H54 (cell line): ENCODE results near the gene PPARG.

Experiments
- DNase-seq: peaks from one replicate; pipeline ENCODE4 v3.0.0; 2011; ENCODE audit warnings: low spot score, mixed read lengths; ENCODE audit not compliant: insufficient read length
- FAIRE-seq: peaks from 3 replicates; lab custom pipeline; 2011; peaks lifted over from hg19 to GRCh38; lab: Jason Lieb, UNC
- POLR2A ChIP-seq: IDR thresholded peaks from 2 replicates; pipeline ENCODE4 v1.6.1; 2011; ENCODE audit warnings: low read depth, mild to moderate bottlenecking, low read length

PPARG gene

GRCh38 chr3:12351145-12351544 lies 62.3 kb downstream of the PPARG start:
- no peak for DNase-seq

GRCh38 chr3:12352253-12352652 lies 63.4 kb downstream of the PPARG start:
- TF ChIP-seq POLR2A: no peak
- peak; percentile 92 for FAIRE-seq

More at GRCh38 chr3:12351145-12351544, 62.3 kb downstream of the PPARG start:
- TF ChIP-seq POLR2A: no peak
- FAIRE-seq: no peak

GRCh38 chr3:12352755-12353154 lies 63.9 kb downstream of the PPARG start:
- TF ChIP-seq POLR2A: no peak
- FAIRE-seq: no peak
- DNase-seq: no peak

More at GRCh38 chr3:12352253-12352652, 63.4 kb downstream of the PPARG start:
- no peak for DNase-seq

- no peak for TF ChIP-seq POLR2A
- DNase-seq (no peak), FAIRE-seq (peak; percentile 78)
Measured at GRCh38 chr3:12353796-12354525, 65.1 kb downstream of the PPARG start.

GRCh38 chr3:12356175-12356574 lies 67.3 kb downstream of the PPARG start:
- DNase-seq: no peak
- FAIRE-seq: no peak
- TF ChIP-seq POLR2A: no peak

GRCh38 chr3:12356996-12357395 lies 68.1 kb downstream of the PPARG start:
- TF ChIP-seq POLR2A: no peak
- FAIRE-seq (peak; percentile 48), DNase-seq (no peak)

- DNase-seq (no peak), FAIRE-seq (peak; percentile 15)
- no peak for TF ChIP-seq POLR2A
Measured at GRCh38 chr3:12357456-12357855, 68.6 kb downstream of the PPARG start.

GRCh38 chr3:12363397-12364195 lies 74.7 kb downstream of the PPARG start:
- no peak for TF ChIP-seq POLR2A
- DNase-seq (no peak), FAIRE-seq (peak; percentile 69)

- FAIRE-seq: peak; percentile 57
- DNase-seq: no peak
- no peak for TF ChIP-seq POLR2A
Measured at GRCh38 chr3:12367346-12367745, 78.5 kb downstream of the PPARG start.

GRCh38 chr3:12369029-12369428 lies 80.2 kb downstream of the PPARG start:
- FAIRE-seq (no peak), DNase-seq (no peak)
- TF ChIP-seq POLR2A: no peak

GRCh38 chr3:12369598-12369997 lies 80.7 kb downstream of the PPARG start:
- no peak for DNase-seq
- no peak for TF ChIP-seq POLR2A
- peak; percentile 61 for FAIRE-seq

- TF ChIP-seq POLR2A: no peak
- peak; percentile 15 for FAIRE-seq
- no peak for DNase-seq
Measured at GRCh38 chr3:12370758-12371157, 81.9 kb downstream of the PPARG start.

GRCh38 chr3:12371525-12372140 lies 82.8 kb downstream of the PPARG start:
- TF ChIP-seq POLR2A: no peak
- FAIRE-seq: peak; percentile 20
- no peak for DNase-seq

GRCh38 chr3:12372741-12373280 lies 83.9 kb downstream of the PPARG start:
- FAIRE-seq (peak; percentile 75), DNase-seq (no peak)
- TF ChIP-seq POLR2A: no peak
